ENCODE results near the gene CAMTA1. TPM values are rescaled to one million over a fixed set of nuclear protein-coding genes. Genes with fewer than 3 reads are reported as not detected.
A peak's percentile ranks its signal among the peaks of the same experiment; 100 is the strongest.
"Not testable (repeated sequence)": the region's sequence is repeated elsewhere in the genome, so short reads cannot be mapped to it uniquely, and the experiment has no call there.

CAMTA1 gene
- total RNA-seq, 1 donor from 2014 or later = 115 TPM

GRCh38 chr1:7596126-7596965, 811.1 kb downstream of the CAMTA1 start:
- DNase-seq = no peak

GRCh38 chr1:7598058-7598457, 812.8 kb downstream of the CAMTA1 start:
- not testable (repeated sequence) for DNase-seq

GRCh38 chr1:7604906-7605305, 819.7 kb downstream of the CAMTA1 start:
- not testable (repeated sequence) for DNase-seq

- no peak for DNase-seq
Observed at GRCh38 chr1:7606096-7606495, 820.8 kb downstream of the CAMTA1 start.

GRCh38 chr1:7607097-7607496, 821.8 kb downstream of the CAMTA1 start:
- no peak for DNase-seq

GRCh38 chr1:7608628-7609305, 823.5 kb downstream of the CAMTA1 start:
- DNase-seq = no peak

GRCh38 chr1:7609311-7609994, 824.2 kb downstream of the CAMTA1 start:
- DNase-seq = no peak

- DNase-seq = no peak
Observed at GRCh38 chr1:7610106-7610731, 825.0 kb downstream of the CAMTA1 start.

GRCh38 chr1:7610936-7611335, 825.7 kb downstream of the CAMTA1 start:
- DNase-seq = no peak

GRCh38 chr1:7611421-7612010, 826.3 kb downstream of the CAMTA1 start:
- no peak for DNase-seq

GRCh38 chr1:7613106-7613850, 828.0 kb downstream of the CAMTA1 start:
- peak; percentile 63 for DNase-seq

GRCh38 chr1:7613851-7614205, 828.6 kb downstream of the CAMTA1 start:
- no peak for DNase-seq

GRCh38 chr1:7614576-7615074, 829.4 kb downstream of the CAMTA1 start:
- DNase-seq = no peak

GRCh38 chr1:7615138-7615537, 829.9 kb downstream of the CAMTA1 start:
- no peak for DNase-seq

GRCh38 chr1:7616076-7616832, 831.0 kb downstream of the CAMTA1 start:
- no peak for DNase-seq

GRCh38 chr1:7616953-7617352, 831.7 kb downstream of the CAMTA1 start:
- no peak for DNase-seq

GRCh38 chr1:7617826-7618225, 832.6 kb downstream of the CAMTA1 start:
- no peak for DNase-seq

- DNase-seq = no peak
Observed at GRCh38 chr1:7620196-7620595, 834.9 kb downstream of the CAMTA1 start.

GRCh38 chr1:7621334-7622219, 836.3 kb downstream of the CAMTA1 start:
- no peak for DNase-seq

- DNase-seq = peak; percentile 35
Observed at GRCh38 chr1:7623842-7624241, 838.6 kb downstream of the CAMTA1 start.

Data from occipital lobe (tissue), 2 donors.